GM10266 (cell line): ENCODE results near the gene SLCO2A1.

Experiments
- DNase-seq: peaks from one replicate; pipeline ENCODE4 v3.0.0; 2012; ENCODE audit errors: extremely low spot score
- TF ChIP-seq, protein P1 (sequence below): IDR thresholded peaks from 2 replicates; pipeline ENCODE4 v1.5.1; 2012; ENCODE audit warnings: mild to moderate bottlenecking, low read depth; ENCODE audit not compliant: control insufficient read depth, insufficient read depth; ENCODE audit errors: missing control alignments

The SLCO2A1 gene

DNA sequence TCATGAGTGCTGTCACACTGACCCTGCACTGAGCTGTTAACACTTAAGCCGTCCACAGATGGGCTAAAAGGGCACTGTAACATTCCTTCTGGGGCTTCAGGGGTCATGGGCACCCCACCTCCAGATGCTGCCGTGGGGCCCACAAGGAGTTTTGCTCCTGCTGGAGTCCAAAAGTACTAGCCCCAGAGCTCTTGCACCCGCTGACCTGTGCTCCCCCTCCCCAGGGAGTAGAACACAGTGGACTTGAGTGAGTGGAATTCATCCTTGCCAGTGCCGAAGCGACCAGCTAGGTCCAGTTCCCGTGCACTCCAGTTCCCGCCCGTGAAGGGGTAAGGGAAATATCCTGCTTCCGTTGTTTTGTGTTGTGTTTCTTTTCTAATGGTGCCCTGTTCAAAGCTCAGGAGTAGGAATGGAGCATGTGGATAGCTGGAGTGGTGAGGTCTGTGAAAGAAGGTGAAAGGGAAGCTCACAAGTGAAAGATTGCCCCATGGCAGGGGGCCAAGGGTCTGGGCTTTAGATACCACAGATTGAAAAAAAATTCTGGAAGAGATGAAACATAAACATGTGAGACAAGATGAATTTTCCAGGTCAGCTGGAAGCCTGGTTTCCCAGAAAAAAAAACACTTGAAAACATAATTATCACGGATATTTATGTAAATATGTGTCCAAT, 36.6 kb downstream of the SLCO2A1 start:
- TF ChIP-seq, protein P1, sequence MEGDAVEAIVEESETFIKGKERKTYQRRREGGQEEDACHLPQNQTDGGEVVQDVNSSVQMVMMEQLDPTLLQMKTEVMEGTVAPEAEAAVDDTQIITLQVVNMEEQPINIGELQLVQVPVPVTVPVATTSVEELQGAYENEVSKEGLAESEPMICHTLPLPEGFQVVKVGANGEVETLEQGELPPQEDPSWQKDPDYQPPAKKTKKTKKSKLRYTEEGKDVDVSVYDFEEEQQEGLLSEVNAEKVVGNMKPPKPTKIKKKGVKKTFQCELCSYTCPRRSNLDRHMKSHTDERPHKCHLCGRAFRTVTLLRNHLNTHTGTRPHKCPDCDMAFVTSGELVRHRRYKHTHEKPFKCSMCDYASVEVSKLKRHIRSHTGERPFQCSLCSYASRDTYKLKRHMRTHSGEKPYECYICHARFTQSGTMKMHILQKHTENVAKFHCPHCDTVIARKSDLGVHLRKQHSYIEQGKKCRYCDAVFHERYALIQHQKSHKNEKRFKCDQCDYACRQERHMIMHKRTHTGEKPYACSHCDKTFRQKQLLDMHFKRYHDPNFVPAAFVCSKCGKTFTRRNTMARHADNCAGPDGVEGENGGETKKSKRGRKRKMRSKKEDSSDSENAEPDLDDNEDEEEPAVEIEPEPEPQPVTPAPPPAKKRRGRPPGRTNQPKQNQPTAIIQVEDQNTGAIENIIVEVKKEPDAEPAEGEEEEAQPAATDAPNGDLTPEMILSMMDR: no peak
- no peak for DNase-seq

DNA sequence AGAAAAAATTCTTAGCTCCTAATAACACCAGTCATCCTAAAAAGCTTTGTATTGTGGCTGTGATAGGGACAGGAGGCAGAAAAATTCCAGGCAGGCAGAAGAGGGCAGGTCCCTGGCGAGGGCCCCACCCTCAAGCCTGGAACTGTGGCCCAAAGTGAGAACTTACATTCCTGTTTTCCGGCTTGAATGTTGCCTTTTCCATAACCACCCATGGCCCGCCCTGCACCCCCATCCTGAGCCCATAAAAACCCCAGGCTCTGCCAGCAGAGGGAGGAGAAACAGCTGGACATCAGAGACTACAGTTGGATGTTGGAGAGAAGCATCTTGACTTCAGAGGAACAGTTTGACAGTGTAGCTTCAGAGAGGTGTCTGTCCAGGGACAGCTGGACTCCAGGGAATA, 37.3 kb downstream of the SLCO2A1 start:
- TF ChIP-seq, protein P1: no peak
- no peak for DNase-seq

DNA sequence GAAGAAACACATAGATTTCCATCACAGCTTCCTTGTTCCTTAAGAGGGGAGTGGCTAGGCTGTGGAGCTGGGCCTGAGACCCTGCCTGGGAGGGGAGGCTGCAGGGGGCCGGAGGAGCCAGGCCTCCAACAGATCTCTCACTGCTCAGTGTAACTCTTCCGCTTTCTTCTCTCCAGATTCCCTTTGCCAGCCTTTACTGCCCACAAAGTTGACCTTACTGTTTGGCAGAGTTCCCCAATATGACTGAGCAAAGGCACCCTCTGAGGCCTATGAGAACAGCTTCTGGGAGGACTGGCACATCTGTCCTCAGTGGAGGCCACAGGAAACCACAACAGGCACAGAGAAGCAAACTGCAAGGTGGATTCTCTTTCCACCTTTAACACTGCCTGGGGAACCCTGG, 38.1 kb downstream of the SLCO2A1 start:
- no peak for DNase-seq

DNA sequence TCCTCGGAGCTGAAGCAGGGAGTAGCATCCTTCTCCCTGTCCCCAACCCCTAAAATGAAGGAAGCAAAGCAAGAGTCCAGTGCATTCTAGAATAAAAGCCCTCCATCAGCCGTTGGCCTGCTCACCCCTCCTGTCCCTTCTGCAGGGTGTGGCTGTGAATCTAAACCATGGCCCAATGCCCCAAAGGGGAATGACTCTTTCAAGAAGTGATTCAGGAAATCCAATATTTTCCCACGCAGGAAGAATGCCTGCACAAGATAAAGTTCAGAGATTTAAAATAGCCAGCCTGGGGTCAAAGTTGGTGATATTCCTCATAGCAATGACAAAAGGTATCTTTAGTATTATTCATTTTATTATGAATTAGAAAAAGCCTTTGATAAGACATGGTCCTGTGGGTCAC, 38.5 kb downstream of the SLCO2A1 start:
- TF ChIP-seq, protein P1: no peak
- no peak for DNase-seq

More for the DNA sequence above, 38.1 kb downstream of the SLCO2A1 start:
- TF ChIP-seq, protein P1: no peak

DNA sequence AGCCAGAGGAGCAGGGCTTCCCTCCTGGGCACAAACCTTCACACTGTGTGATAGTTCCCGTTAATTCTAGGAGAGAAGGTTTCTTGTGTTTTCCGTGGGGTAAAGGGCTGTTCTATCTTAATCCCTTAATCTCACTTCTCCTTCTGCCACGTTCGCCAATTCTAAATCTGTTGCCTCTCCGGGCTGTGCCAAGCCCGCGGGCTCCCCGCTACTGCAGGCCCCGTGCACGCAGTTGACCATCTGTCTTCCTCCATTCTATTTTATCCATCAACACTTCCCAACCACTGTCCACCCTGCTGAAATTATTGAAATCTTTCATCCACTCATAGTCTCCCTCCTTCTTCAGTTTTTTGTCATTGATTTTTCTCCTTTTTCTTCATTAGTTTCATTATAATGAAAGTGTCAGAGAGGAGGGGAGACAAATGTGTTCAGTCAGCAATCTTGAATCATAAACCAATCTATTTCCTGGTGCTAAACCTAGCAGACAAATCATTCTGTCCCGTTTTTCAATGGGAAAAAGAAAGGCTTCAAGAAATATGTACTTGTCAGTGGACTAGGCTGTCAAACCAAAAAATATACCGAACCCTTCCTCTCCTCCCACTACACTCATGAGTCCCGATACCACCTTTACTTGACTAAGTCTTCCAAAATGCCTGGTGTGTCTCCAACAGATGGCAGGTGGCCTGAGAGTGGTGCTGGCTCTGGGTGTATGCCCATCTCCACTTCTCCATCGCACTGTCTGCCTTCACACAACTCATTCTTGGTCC, 39.6 kb downstream of the SLCO2A1 start:
- DNase-seq: no peak
- TF ChIP-seq, protein P1: no peak

DNA sequence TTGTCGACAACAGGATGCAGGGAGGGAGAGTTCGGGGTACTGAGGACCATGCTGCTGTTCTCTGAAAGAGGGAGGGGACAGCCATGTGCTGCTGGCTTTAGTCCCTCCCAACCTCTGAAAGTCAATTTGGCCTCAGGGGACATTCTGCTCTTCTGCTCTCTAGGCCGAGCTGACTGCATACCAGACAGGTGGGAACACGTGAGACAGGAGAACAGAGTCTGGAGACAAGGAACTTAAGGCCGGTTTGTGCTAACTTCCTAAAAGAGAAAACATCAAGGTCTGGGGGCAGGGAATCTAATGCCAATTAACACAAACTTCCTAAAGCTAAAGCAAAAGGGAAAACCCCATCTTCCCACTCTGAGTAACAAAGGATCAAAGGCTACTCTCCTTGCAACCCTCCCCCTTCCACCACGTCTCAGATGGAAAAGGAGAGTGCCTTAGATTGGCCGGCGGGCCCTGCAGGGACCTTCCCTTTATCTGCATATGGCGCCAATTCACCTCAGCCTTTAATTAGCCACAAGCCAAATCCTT, 41.0 kb downstream of the SLCO2A1 start:
- DNase-seq: no peak
- TF ChIP-seq, protein P1: no peak
